K562 (cell line): Measurements from ENCODE around the gene FGF10. TPM values are rescaled to one million over a fixed set of nuclear protein-coding genes. Genes with fewer than 3 reads are reported as not detected.

Experiments used
- ATAC-seq: fragments of 200-7000 bp; cut with Tn5 transposase; 3 replicates; pipeline ENCODE4 v1.9.1; 2020; ENCODE audit warnings: moderate library complexity
- BruUV-seq: library from RNA; stranded (reverse); fragments of 400-500 nt; replicated peaks from 2 replicates; lab custom pipeline; 2021; lab: Mats Ljungman, UMichigan
- CTCF ChIA-PET: fragments of 300-600 bp; formaldehyde crosslinking; extraction: SDS; loops from one replicate; lab custom pipeline; 2021; ENCODE audit warnings: low intra/inter-chr PET ratio; lab: Yijun Ruan, JAX
- POLR2A ChIA-PET: fragments of 300-600, 350-650 bp; sonication (Branson Sonifier 250); formaldehyde crosslinking; extraction: SDS; loops from one replicate; lab custom pipeline; 2021; ENCODE audit warnings: antibody characterized with exemption, inconsistent platforms; lab: Yijun Ruan, JAX
- DNase-seq, 4 experiments: peaks; one replicate each; pipeline versions ENCODE4 v3.0.0 to v3.0.0-alpha.2; 2011 to 2018; ENCODE audit warnings: low spot score in 3 of 4, mixed read lengths in 3 of 4; ENCODE audit errors: extremely low read depth in 1 of 4
- FAIRE-seq: peaks from 2 replicates; lab custom pipeline; 2011; peaks lifted over from hg19 to GRCh38; lab: Jason Lieb, UNC
- H2AFZ ChIP-seq: 2 replicates; pipeline ENCODE4 v1.6.0; 2011; ENCODE audit warnings: low read depth, low read length, control low read depth, inconsistent platforms
- H3K27ac ChIP-seq: fragments of 200-600 bp; 3 replicates; pipeline ENCODE4 v1.8.0; 2011; ENCODE audit warnings: low read depth, mild to moderate bottlenecking, control low read depth, inconsistent platforms, low read length, moderate library complexity, mixed read lengths; ENCODE audit errors: extremely low read depth
- H3K27me3 ChIP-seq, 2 experiments: fragments of 300-600 bp in 1 of 2; 2 replicates in 1 of 2; 3 replicates in 1 of 2; pipeline versions ENCODE4 v1.6.0 to v1.8.0; 2011; ENCODE audit warnings: inconsistent platforms in 2 of 2, low read length in 2 of 2, mild to moderate bottlenecking in 1 of 2, mixed read lengths in 1 of 2, moderate library complexity in 1 of 2; ENCODE audit not compliant: control insufficient read depth in 2 of 2, insufficient read depth in 2 of 2
- H3K36me3 ChIP-seq: fragments of 300-600 bp; 3 replicates; pipeline ENCODE4 v1.8.0; 2011; ENCODE audit warnings: mild to moderate bottlenecking, low read length, inconsistent platforms; ENCODE audit not compliant: control insufficient read depth, insufficient read depth
- H3K4me1 ChIP-seq, 2 experiments: fragments of 200-600 bp in 1 of 2; replicated peaks in 1 of 2; 2 replicates in 1 of 2; 3 replicates in 1 of 2; pipeline versions ENCODE4 v1.5.1 to v1.8.0; 2011; ENCODE audit warnings: inconsistent platforms in 2 of 2, low read length in 2 of 2, mild to moderate bottlenecking in 1 of 2, mixed read lengths in 1 of 2, moderate library complexity in 1 of 2; ENCODE audit not compliant: control insufficient read depth in 2 of 2, insufficient read depth in 2 of 2
- H3K4me2 ChIP-seq: 2 replicates; pipeline ENCODE4 v1.6.1; 2011; ENCODE audit warnings: low read length, control low read depth, inconsistent platforms, mixed read lengths; ENCODE audit not compliant: insufficient read depth
- H3K4me3 ChIP-seq: fragments of 200-600 bp; sonication (generic), shearing (Covaris generic); 2 replicates; pipeline ENCODE4 v1.5.1; 2016; ENCODE audit warnings: control low read depth, inconsistent platforms
- H3K79me2 ChIP-seq: fragments of 200-600 bp; 3 replicates; pipeline ENCODE4 v1.8.0; 2011; ENCODE audit warnings: low read length, inconsistent platforms; ENCODE audit not compliant: control insufficient read depth, insufficient read depth
- H3K9ac ChIP-seq, 2 experiments: 2 replicates each; pipeline versions ENCODE4 v1.6.0 to v1.6.1; 2011; ENCODE audit warnings: low read depth in 2 of 2, low read length in 2 of 2, control low read depth in 1 of 2, inconsistent platforms in 1 of 2, mild to moderate bottlenecking in 1 of 2, mixed read lengths in 1 of 2; ENCODE audit not compliant: insufficient read depth in 1 of 2
- H3K9me1 ChIP-seq: one replicate; pipeline ENCODE4 v1.6.0; 2011; ENCODE audit warnings: inconsistent platforms, mild to moderate bottlenecking, low read length, moderate library complexity; ENCODE audit not compliant: control insufficient read depth, insufficient read depth
- H3K9me3 ChIP-seq: replicated peaks from 2 replicates; pipeline ENCODE4 v1.5.1; 2011; ENCODE audit warnings: low read depth, low read length, inconsistent platforms; ENCODE audit not compliant: control insufficient read depth, insufficient read depth
- H4K20me1 ChIP-seq: replicated peaks from 2 replicates; pipeline ENCODE4 v1.6.1; 2011; ENCODE audit warnings: low read length, inconsistent platforms, mixed read lengths; ENCODE audit not compliant: control insufficient read depth, insufficient read depth
- CCAR2 ChIP-seq: fragments of 200-400 bp; formaldehyde crosslinking; IDR thresholded peaks from 2 replicates; pipeline ENCODE4 v1.6.1; 2017; ENCODE audit warnings: mild to moderate bottlenecking, low read depth, low read length
- CREBBP ChIP-seq: IDR thresholded peaks from one replicate; pipeline ENCODE4 v1.6.1; 2012; ENCODE audit warnings: low read depth, mild to moderate bottlenecking, control low read depth, inconsistent platforms, low read length
- CTCFL ChIP-seq: IDR thresholded peaks from 2 replicates; pipeline ENCODE4 v1.6.1; 2011; ENCODE audit warnings: borderline replicate concordance, low read depth, mild to moderate bottlenecking, moderate library complexity, low read length; ENCODE audit not compliant: insufficient read depth, poor library complexity, severe bottlenecking
- CUX1 ChIP-seq: fragments of 200-800 bp; sonication (Bioruptor generic); IDR thresholded peaks from 2 replicates; pipeline ENCODE4 v1.6.1; 2016; ENCODE audit warnings: missing genetic modification characterization, missing compliant biosample characterization
- DACH1 ChIP-seq: fragments of 450-650 bp; IDR thresholded peaks from 2 replicates; pipeline ENCODE4 v1.6.1; 2018; ENCODE audit not compliant: partially characterized antibody
- DDX20 ChIP-seq: fragments of 450-650 bp; IDR thresholded peaks from 2 replicates; pipeline ENCODE4 v1.6.1; 2016; ENCODE audit warnings: missing genetic modification characterization, low read depth, mild to moderate bottlenecking, missing compliant biosample characterization, moderate library complexity
- ELK3 ChIP-seq: fragments of 450-650 bp; formaldehyde crosslinking; IDR thresholded peaks from 2 replicates; pipeline ENCODE4 v1.4.0; 2020; ENCODE audit warnings: mild to moderate bottlenecking
- MAFK ChIP-seq: IDR thresholded peaks from 2 replicates; pipeline ENCODE4 v1.6.1; 2011; ENCODE audit warnings: low read length, improper control_type of control experiment
- MED1 ChIP-seq: sonication (generic); formaldehyde crosslinking; IDR thresholded peaks from 2 replicates; pipeline ENCODE4 v1.8.1; 2023; ENCODE audit warnings: missing genetic modification reagents, borderline replicate concordance
- NRF1 ChIP-seq, 2 experiments: fragments of 450-650 bp; IDR thresholded peaks in 1 of 2; conservative IDR thresholded peaks in 1 of 2; 2 replicates each; pipeline ENCODE4 v1.6.1; 2014; ENCODE audit warnings: mild to moderate bottlenecking in 2 of 2
- PHB2 ChIP-seq: fragments of 450-650 bp; IDR thresholded peaks from 2 replicates; pipeline ENCODE4 v1.6.1; 2017; ENCODE audit warnings: low read depth
- TBL1XR1 ChIP-seq, 2 experiments: IDR thresholded peaks; 2 replicates each; pipeline ENCODE4 v1.6.1; 2012; ENCODE audit warnings: improper control_type of control experiment in 2 of 2, low read length in 2 of 2, mild to moderate bottlenecking in 1 of 2
- ZFP1 ChIP-seq: fragments of 450-650 bp; formaldehyde crosslinking; IDR thresholded peaks from 2 replicates; pipeline ENCODE4 v1.4.0; 2020; ENCODE audit warnings: mild to moderate bottlenecking, mixed read lengths
- ZNF347 ChIP-seq: fragments of 450-650 bp; formaldehyde crosslinking; IDR thresholded peaks from 2 replicates; pipeline ENCODE4 v1.4.0; 2020; ENCODE audit warnings: low read depth, mild to moderate bottlenecking, moderate library complexity
- ZNF408 ChIP-seq: fragments of 250-450 bp; sonication (Bioruptor Pico); IDR thresholded peaks from 2 replicates; pipeline ENCODE4 v1.4.0; 2020; ENCODE audit warnings: low read depth, mild to moderate bottlenecking, moderate library complexity
- ZNF41 ChIP-seq: fragments of 250-450 bp; sonication (Bioruptor Pico); conservative IDR thresholded peaks from 2 replicates; pipeline ENCODE4 v1.4.0; 2020; ENCODE audit warnings: mild to moderate bottlenecking
- ZNF583 ChIP-seq: fragments of 250-450 bp; sonication (Bioruptor Pico); IDR thresholded peaks from 2 replicates; pipeline ENCODE4 v1.4.0; 2020
- WGBS: fragments of 100-300 bp; shearing (Covaris generic); methylation state at CpG from one replicate; pipeline ENCODE4 v1.1.6; 2016; ENCODE audit warnings: low coverage, mixed read lengths; ENCODE audit not compliant: insufficient coverage; ENCODE audit errors: missing lambda C conversion rate; 5-methylcytosine and 5-hydroxymethylcytosine counted together
- in situ Hi-C: fragments of 300-500 bp; cut with MboI; formaldehyde crosslinking; loops from 4 replicates; pipeline ENCODE4 v1.15.0; 2018; ENCODE audit warnings: inconsistent platforms, mixed read lengths
- intact Hi-C: fragments of 100-400 bp; cut with micrococcal nuclease; formaldehyde crosslinking; loops from 2 replicates; pipeline ENCODE4 v1.14.2; 2022
- polyA plus RNA-seq, 8 experiments: library from polyadenylated mRNA; depleted of rRNA in 4 of 8; stranded (reverse) in 5 of 8; unstranded in 3 of 8; fragments of >200 nt; fragmentation: Nextera tagmentation in 2 of 8; fragmentation: Illumina TruSeq in 1 of 8; extraction: Ambion mirVana in 2 of 8; extraction: Trizol in 1 of 8; gene quantifications; 2 replicates each; pipeline versions ENCODE4 v1.2.1 to v1.2.3, GENCODE V29; 2011 to 2014; ENCODE audit warnings: inconsistent platforms in 1 of 8, missing spikeins in 1 of 8
- total RNA-seq, 7 experiments: library from RNA; depleted of rRNA in 6 of 7; stranded (reverse); fragments of >200 nt in 6 of 7; fragmentation: Illumina TruSeq in 2 of 7; extraction: Trizol in 2 of 7; gene quantifications; 2 replicates each; pipeline versions ENCODE4 v1.2.1 to v1.2.3, GENCODE V29; 2011 to 2021; ENCODE audit warnings: low replicate concordance in 1 of 7

FGF10 gene
- total and polyA plus RNA-seq, 9 of the 15 experiments (the other 6 are each of a cell fraction or from before 2014, with no cell fraction given) = not detected

GRCh38 chr5:44384816-44385215 is 4.4 kb downstream of the FGF10 start:
- Histone ChIP-seq H3K4me1 (no peaks in the 10 kb centered on the region), H3K27me3 (no peaks in the 10 kb centered on the region), H3K9me1 (no peaks in the 10 kb centered on the region), H3K4me3 (no peak overlapping the region), H2AFZ (no peak overlapping the region), H3K9ac (no peak overlapping the region), H3K36me3 (no peaks in the 10 kb centered on the region), H3K27ac (no peak overlapping the region), H4K20me1 (no peaks in the 10 kb centered on the region), H3K9me3 (no peaks in the 10 kb centered on the region), H3K4me2 (no peak overlapping the region), H3K79me2 (no peaks in the 10 kb centered on the region)
- WGBS = 0% methylated on average over 1 of the region's 1 CpG
- intact Hi-C loops (no loop called here), in situ Hi-C loops (no loop called here)
- no TSS peak for BruUV-seq
- no peak for FAIRE-seq
- DNase-seq = no peak
- ChIA-PET CTCF (no interaction called here), POLR2A (no interaction called here)
- ATAC-seq = no peak
- no peak for TF ChIP-seq PHB2
- TF ChIP-seq DACH1 = no peak
- TF ChIP-seq DDX20 (tag) = no peak
- TF ChIP-seq ELK3 (CRISPR knock-in tag) = no peak
- no peak for TF ChIP-seq NRF1 (conservative IDR thresholded peaks at IDR 0.05 in 1 of 2, IDR thresholded peaks at IDR 0.05 in 1 of 2)
- no peak for TF ChIP-seq MED1
- no peak for TF ChIP-seq CCAR2
- no peak for TF ChIP-seq TBL1XR1 (IDR thresholded peaks at IDR 0.05; ENCODE audit: low read length in 2 of 2)
- TF ChIP-seq ZNF41 (CRISPR knock-in tag) = no peak
- TF ChIP-seq ZNF347 (CRISPR knock-in tag) = no peak
- TF ChIP-seq CTCFL = no peak
- no peak for TF ChIP-seq CREBBP
- TF ChIP-seq CUX1 (CRISPR knock-in tag) = no peak
- no peak for TF ChIP-seq ZNF408 (CRISPR knock-in tag)
- no peak for TF ChIP-seq ZFP1 (CRISPR knock-in tag)
- no peak for TF ChIP-seq ZNF583 (CRISPR knock-in tag)
- TF ChIP-seq MAFK = no peak
